ENCODE measurements around the gene HNRNPK. TPM values are rescaled to one million over a fixed set of nuclear protein-coding genes. Genes with fewer than 3 reads are reported as not detected.
A peak's percentile ranks its signal among the peaks of the same experiment; 100 is the strongest.
"Not testable (repeated sequence)": the region's sequence is repeated elsewhere in the genome, so short reads cannot be mapped to it uniquely, and the experiment has no call there.

The HNRNPK gene
- total RNA-seq, 1 donor: 514 TPM

DNA sequence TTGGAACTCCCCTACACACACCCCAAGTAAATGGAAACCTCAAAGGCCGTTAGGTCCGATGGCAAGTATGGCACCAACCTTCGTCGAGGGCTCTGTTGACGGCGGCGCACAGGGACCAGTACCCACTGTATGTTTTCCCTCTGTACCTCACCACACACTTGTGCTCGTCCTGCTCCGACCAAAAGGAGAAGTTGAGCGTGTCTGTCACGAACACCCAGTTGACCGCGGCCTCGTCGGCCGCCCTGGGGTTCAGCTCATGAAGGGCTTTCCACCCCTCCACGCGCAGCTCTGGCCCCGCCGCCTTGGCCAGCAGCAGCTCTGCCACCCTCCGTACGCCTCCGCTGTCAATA is 24.0 kb downstream of the HNRNPK start:
- peak; percentile 57 for DNase-seq (ENCODE audit: insufficient read length, low spot score, missing footprints)
- Histone ChIP-seq H3K4me2 (ENCODE audit: insufficient read depth, low read length) (peak overlapping the region; percentile 74), H3K79me2 (ENCODE audit: insufficient read depth, low read length) (peaks cover 9% of the 10 kb centered on the region), H2AFZ (ENCODE audit: low read length) (peak overlapping the region; percentile 99), H3K4me3 (ENCODE audit: insufficient read depth, low read length) (peak overlapping the region; percentile 83), H3K9me3 (ENCODE audit: low read depth, low read length) (no peaks in the 10 kb centered on the region), H3K36me3 (ENCODE audit: insufficient read depth, low read length) (peaks cover 13% of the 10 kb centered on the region), H3K27ac (ENCODE audit: low read depth, low read length) (peak overlapping the region; percentile 71), H3K27me3 (ENCODE audit: insufficient read depth, low read length) (no peaks in the 10 kb centered on the region), H4K20me1 (ENCODE audit: insufficient read depth, low read length) (no peaks in the 10 kb centered on the region), H3K4me1 (ENCODE audit: insufficient read depth, low read length) (peaks cover 8% of the 10 kb centered on the region)
- TF ChIP-seq, protein P1, sequence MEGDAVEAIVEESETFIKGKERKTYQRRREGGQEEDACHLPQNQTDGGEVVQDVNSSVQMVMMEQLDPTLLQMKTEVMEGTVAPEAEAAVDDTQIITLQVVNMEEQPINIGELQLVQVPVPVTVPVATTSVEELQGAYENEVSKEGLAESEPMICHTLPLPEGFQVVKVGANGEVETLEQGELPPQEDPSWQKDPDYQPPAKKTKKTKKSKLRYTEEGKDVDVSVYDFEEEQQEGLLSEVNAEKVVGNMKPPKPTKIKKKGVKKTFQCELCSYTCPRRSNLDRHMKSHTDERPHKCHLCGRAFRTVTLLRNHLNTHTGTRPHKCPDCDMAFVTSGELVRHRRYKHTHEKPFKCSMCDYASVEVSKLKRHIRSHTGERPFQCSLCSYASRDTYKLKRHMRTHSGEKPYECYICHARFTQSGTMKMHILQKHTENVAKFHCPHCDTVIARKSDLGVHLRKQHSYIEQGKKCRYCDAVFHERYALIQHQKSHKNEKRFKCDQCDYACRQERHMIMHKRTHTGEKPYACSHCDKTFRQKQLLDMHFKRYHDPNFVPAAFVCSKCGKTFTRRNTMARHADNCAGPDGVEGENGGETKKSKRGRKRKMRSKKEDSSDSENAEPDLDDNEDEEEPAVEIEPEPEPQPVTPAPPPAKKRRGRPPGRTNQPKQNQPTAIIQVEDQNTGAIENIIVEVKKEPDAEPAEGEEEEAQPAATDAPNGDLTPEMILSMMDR (IDR thresholded peaks at IDR 0.05; ENCODE audit: extremely low read depth, low read depth, low read length): no peak

DNA sequence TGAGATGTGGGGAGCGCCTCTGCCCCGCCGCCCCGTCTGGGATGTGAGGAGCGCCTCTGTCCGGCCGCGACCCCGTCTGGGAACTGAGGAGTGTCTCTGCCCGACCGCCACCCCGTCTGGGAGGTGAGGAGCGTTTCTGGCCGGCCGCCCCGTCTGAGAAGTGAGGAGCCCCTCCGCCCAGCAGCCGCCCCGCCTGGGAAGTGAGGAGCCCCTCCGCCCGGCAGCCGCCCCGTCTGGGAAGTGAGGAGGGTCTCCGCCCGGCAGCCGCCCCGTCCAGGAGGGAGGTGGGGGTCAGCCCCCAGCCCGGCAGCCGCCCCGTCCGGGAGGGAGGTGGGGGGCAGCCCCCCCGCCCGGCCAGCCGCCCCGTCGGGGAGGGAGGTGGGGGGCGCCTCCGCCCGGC is 31.9 kb downstream of the HNRNPK start:
- H3K4me1 ChIP-seq (ENCODE audit: insufficient read depth, low read length); DNase-seq (ENCODE audit: insufficient read length, low spot score, missing footprints); H3K79me2 ChIP-seq (ENCODE audit: insufficient read depth, low read length); H3K27me3 ChIP-seq (ENCODE audit: insufficient read depth, low read length); H3K9me3 ChIP-seq (ENCODE audit: low read depth, low read length); H2AFZ ChIP-seq (ENCODE audit: low read length); H3K4me3 ChIP-seq (ENCODE audit: insufficient read depth, low read length); H3K4me2 ChIP-seq (ENCODE audit: insufficient read depth, low read length); H4K20me1 ChIP-seq (ENCODE audit: insufficient read depth, low read length); H3K27ac ChIP-seq (ENCODE audit: low read depth, low read length): not testable (repeated sequence)
- peaks cover 25% of the 10 kb centered on the region for H3K36me3 ChIP-seq (ENCODE audit: insufficient read depth, low read length)

DNA sequence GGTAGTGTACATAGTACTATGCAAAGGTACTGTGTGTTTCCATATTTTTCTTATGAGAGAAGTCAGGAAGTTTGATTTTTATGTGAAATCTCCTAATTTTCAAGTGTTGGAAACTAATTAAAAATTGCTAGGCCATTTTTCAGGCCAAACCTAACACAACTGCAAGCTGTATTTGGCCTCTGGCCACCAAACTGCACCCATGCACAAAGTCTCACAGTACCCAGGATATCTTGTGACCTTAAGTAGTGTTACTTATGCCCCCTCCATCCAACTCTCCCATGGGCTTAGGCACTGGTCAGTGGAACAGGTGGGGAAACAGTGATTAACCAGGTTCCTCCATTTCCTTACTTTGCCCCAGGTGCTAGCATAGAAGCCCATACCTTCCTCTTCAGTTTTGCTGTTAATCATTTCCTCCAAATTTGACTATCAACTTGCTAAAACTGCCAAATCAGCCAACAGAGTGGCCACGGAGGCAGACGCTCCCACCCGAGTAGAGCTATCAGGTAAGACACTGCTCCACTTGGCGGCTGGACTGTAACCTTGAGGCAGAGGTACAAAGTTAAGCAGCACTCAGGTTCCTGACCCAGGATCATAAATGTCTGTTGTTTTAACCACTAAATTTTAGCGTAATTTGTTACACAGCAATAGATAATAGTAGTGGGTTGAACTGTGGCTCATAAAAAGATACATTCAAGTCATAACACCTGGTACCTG is 39.3 kb downstream of the HNRNPK start:
- Histone ChIP-seq H3K4me1 (ENCODE audit: insufficient read depth, low read length) (peaks cover 11% of the 10 kb centered on the region), H2AFZ (ENCODE audit: low read length) (no peak overlapping the region), H3K27ac (ENCODE audit: low read depth, low read length) (no peak overlapping the region), H4K20me1 (ENCODE audit: insufficient read depth, low read length) (no peaks in the 10 kb centered on the region), H3K79me2 (ENCODE audit: insufficient read depth, low read length) (no peaks in the 10 kb centered on the region), H3K27me3 (ENCODE audit: insufficient read depth, low read length) (no peaks in the 10 kb centered on the region), H3K4me2 (ENCODE audit: insufficient read depth, low read length) (no peak overlapping the region), H3K36me3 (ENCODE audit: insufficient read depth, low read length) (peaks cover 35% of the 10 kb centered on the region), H3K4me3 (ENCODE audit: insufficient read depth, low read length) (no peak overlapping the region), H3K9me3 (ENCODE audit: low read depth, low read length) (no peaks in the 10 kb centered on the region)
- TF ChIP-seq, protein P1 (IDR thresholded peaks at IDR 0.05; ENCODE audit: extremely low read depth, low read depth, low read length): no peak
- no peak for DNase-seq (ENCODE audit: insufficient read length, low spot score, missing footprints)

DNA sequence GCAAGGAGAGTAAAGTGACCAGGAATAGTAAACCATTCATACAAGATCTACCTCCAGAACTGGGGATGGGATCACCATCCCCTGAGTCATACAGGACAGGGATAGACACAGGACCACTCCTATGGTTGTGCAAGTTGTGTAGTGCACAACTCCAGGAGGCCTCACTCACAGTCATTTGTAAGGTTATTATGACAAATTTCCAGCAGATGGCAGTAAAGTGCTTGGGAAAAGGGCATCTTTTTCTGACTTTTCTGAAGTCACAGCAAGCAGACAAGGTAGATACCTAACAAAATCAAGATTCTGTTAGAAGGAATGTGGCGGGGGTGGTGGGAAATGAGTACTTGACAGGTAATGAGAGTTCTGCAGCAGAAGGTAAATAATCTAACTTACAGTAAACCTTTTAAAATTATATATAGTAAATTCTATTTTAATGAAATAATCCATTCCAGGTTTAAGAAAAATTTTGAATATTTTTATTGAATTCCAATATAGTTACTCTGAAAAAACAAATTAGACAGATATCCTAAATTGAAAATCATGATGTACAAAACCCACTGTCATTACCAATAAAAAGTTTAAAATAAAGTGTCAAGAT is 42.1 kb downstream of the HNRNPK start:
- peak; percentile 65 for DNase-seq (ENCODE audit: insufficient read length, low spot score, missing footprints)
- no peaks in the 10 kb centered on the region for H3K27me3 ChIP-seq (ENCODE audit: insufficient read depth, low read length)
- H3K4me3 ChIP-seq (ENCODE audit: insufficient read depth, low read length): no peak overlapping the region
- H3K9me3 ChIP-seq (ENCODE audit: low read depth, low read length): no peaks in the 10 kb centered on the region
- H3K36me3 ChIP-seq (ENCODE audit: insufficient read depth, low read length): peaks cover 24% of the 10 kb centered on the region
- H3K79me2 ChIP-seq (ENCODE audit: insufficient read depth, low read length): no peaks in the 10 kb centered on the region
- no peak overlapping the region for H2AFZ ChIP-seq (ENCODE audit: low read length)
- TF ChIP-seq, protein P1 (IDR thresholded peaks at IDR 0.05; ENCODE audit: extremely low read depth, low read depth, low read length): peak; percentile 62
- H4K20me1 ChIP-seq (ENCODE audit: insufficient read depth, low read length): no peaks in the 10 kb centered on the region
- H3K4me2 ChIP-seq (ENCODE audit: insufficient read depth, low read length): no peak overlapping the region
- no peak overlapping the region for H3K27ac ChIP-seq (ENCODE audit: low read depth, low read length)
- H3K4me1 ChIP-seq (ENCODE audit: insufficient read depth, low read length): peaks cover 29% of the 10 kb centered on the region

Data from osteoblast (primary cell).